ENCODE data around the gene ATXN7L2.
"Not testable (repeated sequence)": the region's sequence is repeated elsewhere in the genome, so short reads cannot be mapped to it uniquely, and the experiment has no call there.

Gene ATXN7L2, protein sequence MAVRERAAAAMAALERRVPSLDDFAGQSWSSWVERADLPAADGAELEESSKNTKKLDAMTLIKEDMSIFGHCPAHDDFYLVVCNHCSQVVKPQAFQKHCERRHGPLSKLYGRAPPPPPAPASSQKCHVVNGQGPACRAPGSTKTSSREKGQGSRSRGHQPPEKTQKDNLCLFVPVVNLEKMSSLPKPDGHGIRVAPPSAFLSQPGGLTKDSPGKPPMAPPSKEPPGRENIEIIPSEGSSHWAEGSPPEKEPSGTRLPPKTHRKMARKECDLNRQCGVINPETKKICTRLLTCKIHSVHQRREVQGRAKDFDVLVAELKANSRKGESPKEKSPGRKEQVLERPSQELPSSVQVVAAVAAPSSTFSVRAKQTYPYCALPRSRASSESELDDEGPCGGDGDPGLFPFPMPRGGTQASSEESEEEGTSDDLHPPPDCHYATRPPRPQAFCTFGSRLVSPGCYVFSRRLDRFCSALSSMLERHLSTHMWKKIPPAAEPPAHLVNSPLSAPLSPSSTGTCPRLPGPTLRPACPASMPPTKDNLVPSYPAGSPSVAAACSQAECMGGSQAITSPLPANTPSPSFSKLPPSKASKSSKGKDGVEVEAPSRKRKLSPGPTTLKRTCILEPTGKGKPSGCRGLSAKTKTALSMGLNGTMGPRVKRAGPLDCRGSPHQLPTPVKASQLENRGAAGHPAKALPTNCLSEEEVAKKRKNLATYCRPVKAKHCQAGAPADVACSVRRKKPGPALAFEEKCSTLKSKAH

GRCh38 chr1:109483672-109484518, at the start of gene ATXN7L2:
Gene ATXN7L2, plus strand, starts transcription at chr1:109483905. Its CDS starts 49 bp downstream, at chr1:109483954.
- DNase-seq (ENCODE audit: low read depth): peak; percentile 90

- no peak for DNase-seq (ENCODE audit: low read depth)
These were observed 49.2 kb upstream of the ATXN7L2 start for GRCh38 chr1:109434484-109434883.

DNA sequence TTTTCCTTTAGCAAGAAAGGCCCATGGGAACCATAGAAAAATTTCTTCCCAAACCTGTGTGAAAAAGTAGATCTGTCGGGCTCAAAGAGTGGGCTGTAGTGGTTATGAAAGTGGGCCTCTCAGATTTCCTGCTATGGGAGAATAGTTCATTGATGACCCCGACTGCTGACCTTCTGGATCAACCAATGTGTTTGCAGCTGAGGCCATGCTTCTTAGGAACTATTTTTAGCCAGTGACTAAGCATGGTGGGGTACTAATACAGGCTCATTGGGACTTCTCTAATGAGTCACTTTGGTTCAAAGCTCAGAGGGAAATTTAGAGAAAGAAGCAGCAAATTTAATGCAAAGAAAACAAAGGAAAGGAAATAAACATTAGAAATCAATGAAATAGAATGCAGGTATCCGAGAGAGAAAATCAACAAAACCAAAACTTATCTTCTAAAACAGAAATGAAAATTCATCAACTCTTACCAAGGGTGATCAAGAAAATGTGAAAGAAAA, 44.9 kb upstream of the ATXN7L2 start:
- DNase-seq (ENCODE audit: low read depth): no peak

- DNase-seq (ENCODE audit: low read depth): no peak
These were observed 42.6 kb upstream of the ATXN7L2 start for GRCh38 chr1:109441069-109441468.

DNA sequence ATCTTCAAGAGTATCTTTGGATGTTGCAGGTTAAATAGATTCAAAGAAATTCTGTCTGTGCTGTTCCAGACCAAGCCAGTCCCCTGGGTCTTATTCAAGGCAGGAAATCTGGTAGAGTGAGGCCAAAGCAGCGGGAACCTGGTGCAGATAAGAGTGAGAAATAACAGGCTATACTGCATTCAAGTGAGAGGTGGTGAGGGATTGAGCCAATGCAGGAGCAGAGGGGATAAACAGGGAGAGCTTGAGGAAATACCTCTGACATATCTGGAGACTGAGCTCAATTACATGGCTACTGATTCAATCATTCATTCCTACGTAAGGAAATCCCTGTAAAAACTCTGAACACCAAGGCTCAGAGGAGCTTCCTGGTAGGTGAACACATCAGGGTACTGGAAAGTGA, 40.2 kb upstream of the ATXN7L2 start:
- DNase-seq (ENCODE audit: low read depth): no peak

DNA sequence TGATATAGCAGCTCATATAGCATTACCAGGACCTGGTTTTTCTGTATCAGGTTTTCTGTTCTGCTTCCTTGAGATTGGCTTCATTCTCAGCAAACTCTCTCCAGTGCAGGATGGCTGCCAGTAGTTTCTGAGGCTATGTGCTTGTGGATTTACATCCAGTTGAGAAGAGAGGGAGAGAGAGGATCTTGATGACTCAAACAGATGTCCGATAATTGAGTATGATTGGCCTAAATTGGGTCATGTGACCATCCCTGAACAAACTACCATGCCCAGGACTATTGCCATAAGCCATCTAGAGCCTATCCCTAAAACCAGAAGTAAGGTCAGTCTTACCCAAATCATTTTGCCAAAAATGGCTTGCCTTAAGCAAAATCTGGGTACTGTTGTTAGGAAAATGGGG, 39.4 kb upstream of the ATXN7L2 start:
- no peak for DNase-seq (ENCODE audit: low read depth)

GRCh38 chr1:109445949-109446695, 37.6 kb upstream of the ATXN7L2 start:
- not testable (repeated sequence) for DNase-seq (ENCODE audit: low read depth)

DNA sequence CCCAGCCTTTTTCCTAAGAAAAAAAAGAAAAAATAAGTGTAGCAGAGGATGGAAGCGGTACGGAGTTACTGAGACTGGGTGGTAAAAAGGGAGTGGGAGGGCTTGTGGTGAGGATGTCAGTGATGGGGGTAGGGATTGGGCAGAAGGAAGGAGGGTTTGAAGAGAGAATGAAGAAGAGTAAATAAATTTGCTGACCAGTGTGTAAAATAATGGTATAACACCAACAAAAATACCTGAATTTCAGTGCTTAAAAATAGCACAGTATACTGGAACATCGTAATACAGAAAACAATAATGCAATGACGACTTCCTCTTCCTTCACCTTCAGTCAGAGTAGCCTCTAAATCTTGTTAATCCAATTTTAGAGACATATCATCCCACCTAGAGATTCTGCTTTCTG, 36.2 kb upstream of the ATXN7L2 start:
- no peak for DNase-seq (ENCODE audit: low read depth)

- DNase-seq (ENCODE audit: low read depth): no peak
These were observed 29.1 kb upstream of the ATXN7L2 start for GRCh38 chr1:109454497-109455133.

GRCh38 chr1:109457819-109458218, 25.9 kb upstream of the ATXN7L2 start:
- DNase-seq (ENCODE audit: low read depth): no peak

DNA sequence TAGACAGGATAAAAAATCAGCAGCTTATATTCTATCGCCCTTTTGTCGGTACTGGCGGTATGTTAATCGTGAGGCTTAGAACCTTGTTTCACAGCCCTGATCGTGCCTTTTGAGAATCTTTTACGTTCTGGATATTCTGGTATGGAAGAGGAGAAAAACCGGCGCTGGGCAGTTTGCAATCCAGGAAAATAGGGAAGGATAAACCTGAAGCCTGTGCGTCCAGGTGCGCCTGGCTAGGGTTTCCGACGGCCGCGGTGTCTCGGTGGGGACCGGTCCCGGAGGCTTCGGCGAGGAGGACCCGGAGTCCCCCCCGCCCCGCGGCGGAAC, 17.6 kb upstream of the ATXN7L2 start:
- no peak for DNase-seq (ENCODE audit: low read depth)

- no peak for DNase-seq (ENCODE audit: low read depth)
These were observed 17.0 kb upstream of the ATXN7L2 start, which contains the start of gene SYPL2 for GRCh38 chr1:109466452-109467300. Gene SYPL2, plus strand, starts transcription at chr1:109466546. Its CDS starts 298 bp downstream, at chr1:109466844.

DNA sequence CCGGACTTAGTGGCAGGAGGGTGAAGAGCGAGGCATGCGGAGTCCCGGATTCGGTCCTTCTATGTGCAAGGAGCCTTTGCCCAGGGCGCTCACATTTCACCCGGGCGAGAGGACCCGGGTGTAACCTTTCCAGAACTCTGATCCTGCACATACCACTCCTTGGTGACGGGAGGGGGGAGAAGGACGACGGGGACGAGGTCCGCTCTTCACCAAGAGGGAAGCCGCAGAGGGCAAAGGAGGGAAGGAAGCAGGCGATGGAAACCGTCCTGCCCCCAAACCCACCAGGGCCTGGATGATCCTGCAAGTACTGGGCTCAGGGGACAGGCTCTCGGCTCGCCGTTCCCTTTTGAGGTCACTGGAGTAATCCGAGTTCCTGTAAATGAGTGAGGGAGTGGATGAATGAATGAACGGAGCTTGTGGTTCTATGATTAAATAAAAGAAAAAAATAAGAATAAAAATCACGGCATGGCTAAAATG, 16.4 kb upstream of the ATXN7L2 start:
- DNase-seq (ENCODE audit: low read depth): no peak

- DNase-seq (ENCODE audit: low read depth): no peak
These were observed 15.6 kb upstream of the ATXN7L2 start for GRCh38 chr1:109468061-109468460.

DNA sequence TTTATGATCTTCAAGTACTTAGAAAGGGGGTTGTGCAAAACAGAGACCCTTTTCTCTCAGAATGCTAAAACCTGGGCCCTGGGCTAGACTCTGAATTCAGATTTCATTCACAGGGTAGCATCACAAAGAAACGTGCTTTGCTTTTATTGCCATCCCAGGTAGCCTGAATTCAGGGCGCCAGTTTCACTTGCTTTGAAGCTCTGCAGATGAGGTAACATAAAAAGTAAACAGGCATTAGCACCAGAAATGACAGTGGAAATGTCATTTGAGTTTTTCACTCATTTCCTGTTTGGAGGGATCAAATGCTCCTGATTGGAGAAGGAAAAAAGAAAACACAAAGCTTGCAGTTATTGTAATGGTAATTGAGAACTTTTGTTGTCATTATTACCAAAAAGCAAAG, 14.8 kb upstream of the ATXN7L2 start:
- DNase-seq (ENCODE audit: low read depth): no peak

- DNase-seq (ENCODE audit: low read depth): no peak
These were observed 13.5 kb upstream of the ATXN7L2 start for GRCh38 chr1:109470245-109470644.

GRCh38 chr1:109472779-109473178, 10.9 kb upstream of the ATXN7L2 start:
- no peak for DNase-seq (ENCODE audit: low read depth)

- not testable (repeated sequence) for DNase-seq (ENCODE audit: low read depth)
These were observed 10.2 kb upstream of the ATXN7L2 start for GRCh38 chr1:109473284-109474057.

DNA sequence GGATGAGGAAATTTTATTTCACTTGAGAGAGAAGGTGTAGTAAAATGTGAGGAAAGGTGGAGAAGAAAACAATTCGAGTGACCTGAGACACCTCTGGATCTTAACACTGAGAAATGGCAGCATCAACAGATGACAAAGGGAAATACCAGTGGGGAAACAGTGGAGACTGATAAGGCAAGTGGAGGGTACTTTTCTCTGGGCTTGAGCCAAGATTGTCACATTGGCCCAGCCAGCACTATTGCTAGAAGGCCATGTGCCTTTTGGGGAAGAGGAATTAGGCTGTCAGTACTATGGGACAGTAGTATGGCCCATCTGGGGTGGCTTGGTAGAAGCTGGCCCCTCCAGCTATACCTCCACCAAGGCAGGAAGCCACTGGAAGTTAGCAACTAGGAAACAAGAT, 9.0 kb upstream of the ATXN7L2 start:
- DNase-seq (ENCODE audit: low read depth): no peak
